WTC11 (cell line): ENCODE results near the gene CPHXL2.

Experiments used
- OVOL2 ChIP-seq: fragments of 250-450 bp; sonication (Bioruptor Pico); IDR thresholded peaks from 2 replicates; pipeline ENCODE4 v1.9.0; 2021; ENCODE audit warnings: mild to moderate bottlenecking, borderline replicate concordance
- TF ChIP-seq, protein P1 (sequence below): fragments of 200-600 bp; IDR thresholded peaks from 2 replicates; pipeline ENCODE4 v1.8.0; 2022; ENCODE audit warnings: antibody characterized with exemption

DNA sequence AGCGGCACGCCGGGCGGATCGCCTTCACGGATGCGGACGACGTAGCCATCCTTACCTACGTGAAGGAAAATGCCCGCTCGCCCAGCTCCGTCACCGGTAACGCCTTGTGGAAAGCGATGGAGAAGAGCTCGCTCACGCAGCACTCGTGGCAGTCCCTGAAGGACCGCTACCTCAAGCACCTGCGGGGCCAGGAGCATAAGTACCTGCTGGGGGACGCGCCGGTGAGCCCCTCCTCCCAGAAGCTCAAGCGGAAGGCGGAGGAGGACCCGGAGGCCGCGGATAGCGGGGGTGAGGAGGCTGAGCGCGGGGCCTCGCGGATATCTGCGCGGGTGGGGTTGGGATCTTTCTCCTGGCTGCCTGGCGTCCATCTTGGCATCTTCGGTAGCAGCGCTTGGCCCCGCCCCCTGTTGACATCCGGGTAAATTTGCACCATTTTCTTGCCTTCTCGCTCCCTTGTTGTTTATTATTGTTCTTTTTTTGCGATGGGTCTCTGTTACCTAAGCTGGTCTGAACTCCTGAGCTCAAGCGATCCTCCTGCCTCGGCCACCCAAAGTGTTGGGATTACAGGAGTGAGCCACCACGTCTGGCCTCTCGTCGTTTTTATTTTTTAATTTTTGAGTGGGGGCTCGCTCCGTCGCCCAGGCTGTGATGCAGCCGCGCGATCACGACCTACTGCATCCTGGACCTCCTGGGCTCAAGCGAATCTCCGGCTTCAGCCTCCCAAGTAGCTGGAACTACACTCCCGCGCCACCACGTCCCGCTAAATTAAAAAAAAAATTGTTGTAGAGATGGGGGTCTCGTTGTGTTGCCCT, 28.3 kb downstream of the CPHXL2 start:
- TF ChIP-seq OVOL2: no peak
- TF ChIP-seq, protein P1, sequence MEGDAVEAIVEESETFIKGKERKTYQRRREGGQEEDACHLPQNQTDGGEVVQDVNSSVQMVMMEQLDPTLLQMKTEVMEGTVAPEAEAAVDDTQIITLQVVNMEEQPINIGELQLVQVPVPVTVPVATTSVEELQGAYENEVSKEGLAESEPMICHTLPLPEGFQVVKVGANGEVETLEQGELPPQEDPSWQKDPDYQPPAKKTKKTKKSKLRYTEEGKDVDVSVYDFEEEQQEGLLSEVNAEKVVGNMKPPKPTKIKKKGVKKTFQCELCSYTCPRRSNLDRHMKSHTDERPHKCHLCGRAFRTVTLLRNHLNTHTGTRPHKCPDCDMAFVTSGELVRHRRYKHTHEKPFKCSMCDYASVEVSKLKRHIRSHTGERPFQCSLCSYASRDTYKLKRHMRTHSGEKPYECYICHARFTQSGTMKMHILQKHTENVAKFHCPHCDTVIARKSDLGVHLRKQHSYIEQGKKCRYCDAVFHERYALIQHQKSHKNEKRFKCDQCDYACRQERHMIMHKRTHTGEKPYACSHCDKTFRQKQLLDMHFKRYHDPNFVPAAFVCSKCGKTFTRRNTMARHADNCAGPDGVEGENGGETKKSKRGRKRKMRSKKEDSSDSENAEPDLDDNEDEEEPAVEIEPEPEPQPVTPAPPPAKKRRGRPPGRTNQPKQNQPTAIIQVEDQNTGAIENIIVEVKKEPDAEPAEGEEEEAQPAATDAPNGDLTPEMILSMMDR: no peak
